ENCODE data around the gene PEPD. TPM values are rescaled to one million over a fixed set of nuclear protein-coding genes. Genes with fewer than 3 reads are reported as not detected.

The PEPD gene
- total RNA-seq, 2 experiments from 2014 or later: 17.5 to 23.0 TPM

DNA sequence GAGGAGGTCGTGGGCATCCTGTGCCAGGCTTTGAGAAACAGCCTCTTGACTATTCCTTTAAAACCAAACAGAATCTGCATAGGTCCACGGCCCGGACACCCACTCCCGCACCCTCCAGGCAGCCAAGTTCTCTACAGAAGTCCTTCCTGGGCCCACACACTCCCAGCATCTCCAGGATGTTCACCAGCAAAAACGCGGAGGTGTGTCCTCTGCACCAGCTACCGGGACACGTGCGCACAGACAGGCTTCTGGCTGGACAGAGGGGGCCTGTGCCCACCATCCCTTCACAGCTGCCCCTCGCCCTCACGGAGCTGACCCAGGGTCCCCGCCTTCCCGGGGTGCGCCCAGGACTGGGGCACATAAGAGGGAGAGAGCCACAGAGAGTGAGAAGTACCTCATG, 103.8 kb downstream of the PEPD start:
- H3K4me3 ChIP-seq (ENCODE audit: low read length): no peak overlapping the region
- ATAC-seq (ENCODE audit: poor library complexity): no peak
- CTCF ChIA-PET: interaction anchor here (1.2 kb wide), 1 partner anchor 360 kb away, joined by 3 read pairs; no protein-coding TSS in a partner anchor
- H3K4me3 Mint-ChIP-seq: no peak overlapping the region
- H3K27ac ChIP-seq (ENCODE audit: low read depth in 1 of 2, low read length in 2 of 2): no peak overlapping the region
- intact Hi-C loops (cut with DNase I, micrococcal nuclease): no loop called here
- POLR2A ChIA-PET: no interaction called here
- H3K27me3 ChIP-seq (ENCODE audit: control insufficient read depth in 1 of 2, insufficient read depth in 2 of 2, low read length in 2 of 2): no peaks in the 10 kb centered on the region
- H3K27ac Mint-ChIP-seq: no peak overlapping the region
- DNase-seq: no peak
- H3K36me3 Mint-ChIP-seq (ENCODE audit: low read depth): no peaks in the 10 kb centered on the region
- no peaks in the 10 kb centered on the region for H3K36me3 ChIP-seq (ENCODE audit: insufficient read depth, low read length)
- TF ChIP-seq, protein P1, sequence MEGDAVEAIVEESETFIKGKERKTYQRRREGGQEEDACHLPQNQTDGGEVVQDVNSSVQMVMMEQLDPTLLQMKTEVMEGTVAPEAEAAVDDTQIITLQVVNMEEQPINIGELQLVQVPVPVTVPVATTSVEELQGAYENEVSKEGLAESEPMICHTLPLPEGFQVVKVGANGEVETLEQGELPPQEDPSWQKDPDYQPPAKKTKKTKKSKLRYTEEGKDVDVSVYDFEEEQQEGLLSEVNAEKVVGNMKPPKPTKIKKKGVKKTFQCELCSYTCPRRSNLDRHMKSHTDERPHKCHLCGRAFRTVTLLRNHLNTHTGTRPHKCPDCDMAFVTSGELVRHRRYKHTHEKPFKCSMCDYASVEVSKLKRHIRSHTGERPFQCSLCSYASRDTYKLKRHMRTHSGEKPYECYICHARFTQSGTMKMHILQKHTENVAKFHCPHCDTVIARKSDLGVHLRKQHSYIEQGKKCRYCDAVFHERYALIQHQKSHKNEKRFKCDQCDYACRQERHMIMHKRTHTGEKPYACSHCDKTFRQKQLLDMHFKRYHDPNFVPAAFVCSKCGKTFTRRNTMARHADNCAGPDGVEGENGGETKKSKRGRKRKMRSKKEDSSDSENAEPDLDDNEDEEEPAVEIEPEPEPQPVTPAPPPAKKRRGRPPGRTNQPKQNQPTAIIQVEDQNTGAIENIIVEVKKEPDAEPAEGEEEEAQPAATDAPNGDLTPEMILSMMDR (IDR thresholded peaks at IDR 0.05): no peak
- no peaks in the 10 kb centered on the region for H3K9me3 ChIP-seq (ENCODE audit: control insufficient read depth in 1 of 2, insufficient read depth in 1 of 2, low read length in 2 of 2)
- H3K9me3 Mint-ChIP-seq: no peaks in the 10 kb centered on the region
- H3K4me1 ChIP-seq (ENCODE audit: insufficient read depth, low read length): peaks cover 9% of the 10 kb centered on the region
- H3K27me3 Mint-ChIP-seq: no peaks in the 10 kb centered on the region
- H3K4me1 Mint-ChIP-seq (ENCODE audit: low read depth): peaks cover 4% of the 10 kb centered on the region

DNA sequence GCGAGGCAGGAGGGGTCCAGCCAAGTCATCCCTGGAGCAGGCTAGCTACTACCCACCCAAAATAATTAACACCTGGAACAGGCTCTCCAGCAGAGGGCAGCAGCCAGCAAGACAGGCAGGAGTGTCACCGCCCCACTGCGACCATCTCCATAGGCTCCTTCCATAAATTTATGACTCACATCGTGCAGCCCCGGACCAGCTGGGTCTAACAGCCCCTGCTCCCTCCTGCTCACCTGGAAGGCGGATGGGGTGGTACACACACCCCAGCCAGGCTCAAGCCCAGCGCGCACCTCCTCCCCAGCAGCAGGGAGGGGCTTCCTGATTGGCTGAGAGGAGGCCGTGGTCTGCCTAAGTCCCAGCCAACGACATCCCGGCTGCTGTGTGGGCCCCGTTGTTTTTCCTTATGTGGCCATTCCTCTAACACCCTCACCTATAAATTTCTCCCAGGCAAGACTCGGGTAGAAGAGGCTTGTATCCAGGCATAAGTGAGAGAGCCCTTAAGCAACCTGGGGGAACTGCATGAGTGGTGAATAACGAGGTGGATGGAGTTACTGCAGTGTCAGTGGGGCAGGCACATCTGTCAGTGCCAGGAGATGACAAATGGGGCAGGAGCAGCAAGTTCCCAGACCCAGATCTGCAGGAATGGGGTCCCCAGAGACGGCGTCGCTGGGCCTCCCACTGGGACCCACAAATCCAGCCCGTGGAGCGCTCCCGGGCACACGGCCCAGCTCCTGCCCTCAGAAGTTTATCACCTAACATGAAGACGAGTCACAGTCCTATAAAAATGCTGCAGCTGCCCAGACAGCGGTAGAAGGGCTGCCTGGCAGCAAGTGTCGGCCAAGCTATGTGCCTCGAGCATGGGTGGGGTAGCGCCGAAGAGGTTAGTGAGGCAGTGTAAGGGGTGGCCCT, 105.0 kb downstream of the PEPD start:
- DNase-seq (peak; percentile 43 to 80 (median 64)), ATAC-seq (ENCODE audit: poor library complexity) (peak; percentile 85)
- Mint-ChIP-seq H3K27me3 (no peaks in the 10 kb centered on the region), H3K9me3 (no peaks in the 10 kb centered on the region), H3K4me3 (peak overlapping the region; percentile 47), H3K4me1 (ENCODE audit: low read depth) (peaks cover 4% of the 10 kb centered on the region), H3K36me3 (ENCODE audit: low read depth) (no peaks in the 10 kb centered on the region), H3K27ac (no peak overlapping the region)
- Histone ChIP-seq H3K4me1 (ENCODE audit: insufficient read depth, low read length) (peaks cover 9% of the 10 kb centered on the region), H3K27ac (ENCODE audit: low read depth in 1 of 2, low read length in 2 of 2) (no peak overlapping the region), H3K36me3 (ENCODE audit: insufficient read depth, low read length) (no peaks in the 10 kb centered on the region), H3K27me3 (ENCODE audit: control insufficient read depth in 1 of 2, insufficient read depth in 2 of 2, low read length in 2 of 2) (no peaks in the 10 kb centered on the region), H3K9me3 (ENCODE audit: control insufficient read depth in 1 of 2, insufficient read depth in 1 of 2, low read length in 2 of 2) (no peaks in the 10 kb centered on the region), H3K4me3 (ENCODE audit: low read length) (peak overlapping the region; percentile 42)
- TF ChIP-seq, protein P1 (IDR thresholded peaks at IDR 0.05): peak; percentile 76
- ChIA-PET POLR2A (no interaction called here), CTCF (interaction anchor here (0.5 to 1.8 kb wide), 9 partner anchors 10 to 817 kb away, joined by 3 to 11 read pairs (median 4); no protein-coding TSS in a partner anchor)
- intact Hi-C loops (cut with DNase I, micrococcal nuclease): loop anchor here (1.0 kb wide), 1 partner anchor 355 kb away; no protein-coding TSS in a partner anchor

DNA sequence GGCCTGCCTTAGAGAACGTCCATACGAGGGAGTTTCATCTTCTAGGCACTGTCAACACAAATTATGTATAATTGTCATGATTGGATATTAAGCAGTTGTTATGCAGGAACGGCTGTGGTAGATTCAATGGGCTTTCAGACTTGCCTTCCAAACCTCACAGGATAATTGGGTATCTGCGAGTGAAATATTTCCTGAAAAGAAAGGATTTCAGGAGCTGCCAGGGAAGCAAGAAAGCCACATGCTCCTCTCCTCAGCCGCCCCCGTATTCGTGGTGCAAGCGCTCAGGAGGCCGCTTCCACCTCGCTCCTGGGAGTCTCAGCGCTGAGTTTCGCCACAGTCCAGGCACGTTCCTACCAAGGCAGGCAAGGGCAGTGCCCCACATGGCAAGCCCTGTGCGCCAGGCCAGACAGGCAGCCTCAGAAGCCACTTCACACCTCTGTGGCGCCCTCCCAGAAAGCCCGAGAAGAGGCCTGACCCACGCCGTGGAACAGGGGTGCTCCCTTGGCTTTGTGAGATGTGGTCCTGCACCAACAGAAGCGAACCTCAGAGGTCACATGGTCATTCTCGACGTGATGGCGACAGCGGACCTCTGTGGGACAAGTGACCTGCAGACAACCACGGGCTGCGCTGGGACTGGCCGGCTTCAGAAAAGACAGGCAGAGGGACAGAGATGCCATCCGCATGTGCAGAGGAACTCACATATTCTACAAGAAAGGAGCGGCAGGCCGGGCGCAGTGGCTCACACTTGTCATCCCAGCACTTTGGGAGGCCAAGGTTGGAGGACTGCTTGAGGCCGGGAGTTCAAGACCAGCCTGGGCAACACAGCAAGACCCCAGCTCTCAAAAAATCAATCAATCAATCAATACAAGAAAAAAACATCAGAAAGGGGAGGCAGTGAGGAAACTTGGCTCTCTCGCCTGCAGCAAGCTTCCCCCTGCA, 106.7 kb downstream of the PEPD start:
- H3K36me3 Mint-ChIP-seq (ENCODE audit: low read depth): no peaks in the 10 kb centered on the region
- Histone ChIP-seq H3K36me3 (ENCODE audit: insufficient read depth, low read length) (peaks cover 3% of the 10 kb centered on the region), H3K4me3 (ENCODE audit: low read length) (no peak overlapping the region), H3K4me1 (ENCODE audit: insufficient read depth, low read length) (peaks cover 9% of the 10 kb centered on the region), H3K9me3 (ENCODE audit: control insufficient read depth in 1 of 2, insufficient read depth in 1 of 2, low read length in 2 of 2) (no peaks in the 10 kb centered on the region), H3K27ac (ENCODE audit: low read depth in 1 of 2, low read length in 2 of 2) (no peak overlapping the region), H3K27me3 (ENCODE audit: control insufficient read depth in 1 of 2, insufficient read depth in 2 of 2, low read length in 2 of 2) (no peaks in the 10 kb centered on the region)
- H3K27ac Mint-ChIP-seq: no peak overlapping the region
- ChIA-PET POLR2A (no interaction called here), CTCF (interaction anchor here (1.8 kb wide), 1 partner anchor 364 kb away, joined by 11 read pairs; no protein-coding TSS in a partner anchor)
- ATAC-seq (ENCODE audit: poor library complexity) (no peak), DNase-seq (no peak)
- H3K9me3 Mint-ChIP-seq: no peaks in the 10 kb centered on the region
- H3K4me3 Mint-ChIP-seq: no peak overlapping the region
- no peaks in the 10 kb centered on the region for H3K27me3 Mint-ChIP-seq
- intact Hi-C loops (cut with DNase I, micrococcal nuclease): no loop called here
- TF ChIP-seq, protein P1 (IDR thresholded peaks at IDR 0.05): no peak
- peaks cover 4% of the 10 kb centered on the region for H3K4me1 Mint-ChIP-seq (ENCODE audit: low read depth)

Measured in CD4-positive, alpha-beta T cell (primary cell).